PC-3 (cell line): ENCODE results near the gene ZFP3. TPM values are rescaled to one million over a fixed set of nuclear protein-coding genes. Genes with fewer than 3 reads are reported as not detected.
"Not testable (repeated sequence)": the region's sequence is repeated elsewhere in the genome, so short reads cannot be mapped to it uniquely, and the experiment has no call there.

Experiments used
- ATAC-seq: fragments of 200-7000 bp; cut with Tn5 transposase; 2 replicates; pipeline ENCODE4 v1.9.1; 2020; ENCODE audit warnings: mild to moderate bottlenecking, moderate library complexity
- BruUV-seq: library from RNA; stranded (reverse); fragments of 400-500 nt; replicated peaks from 2 replicates; lab custom pipeline; 2021; lab: Mats Ljungman, UMichigan
- CTCF ChIA-PET: fragments of 300-600 bp; sonication (Branson Sonifier 250); formaldehyde crosslinking; loops from one replicate; lab custom pipeline; 2022; ENCODE audit warnings: antibody characterized with exemption; lab: Charles Lee
- POLR2A ChIA-PET: fragments of 300-600 bp; sonication (Branson Sonifier 250); formaldehyde crosslinking; loops from one replicate; lab custom pipeline; 2022; ENCODE audit warnings: antibody characterized with exemption; ENCODE audit not compliant: unreplicated experiment; lab: Charles Lee
- DNase-seq: peaks from one replicate; pipeline ENCODE4 v3.0.0-alpha.2; 2015
- H2AFZ ChIP-seq: fragments of 300-600 bp; sonication (generic); 2 replicates; pipeline ENCODE4 v1.6.0; 2016; ENCODE audit warnings: antibody characterized with exemption, low read length
- H3F3A ChIP-seq: fragments of 300-600 bp; sonication (generic); one replicate; pipeline ENCODE4 v1.6.0; 2017; ENCODE audit warnings: antibody characterized with exemption, low read length, control low read depth, mild to moderate bottlenecking; ENCODE audit not compliant: unreplicated experiment
- H3K27ac ChIP-seq: fragments of 300-600 bp; sonication (generic); 2 replicates; pipeline ENCODE4 v1.5.1; 2016; ENCODE audit warnings: mild to moderate bottlenecking, low read length
- H3K27me3 ChIP-seq: fragments of 300-600 bp; sonication (generic); 2 replicates; pipeline ENCODE4 v1.6.1; 2016; ENCODE audit warnings: low read length, mixed read lengths
- H3K36me3 ChIP-seq: fragments of 300-600 bp; sonication (generic); 2 replicates; pipeline ENCODE4 v1.6.1; 2016; ENCODE audit warnings: low read depth, mixed run types, low read length, mixed read lengths
- H3K4me1 ChIP-seq: fragments of 300-600 bp; sonication (generic); 2 replicates; pipeline ENCODE4 v1.5.1; 2016; ENCODE audit warnings: low read length; ENCODE audit not compliant: insufficient read depth
- H3K4me2 ChIP-seq: fragments of 300-600 bp; sonication (generic); 2 replicates; pipeline ENCODE4 v1.6.0; 2016; ENCODE audit warnings: low read length
- H3K4me3 ChIP-seq: fragments of 300-600 bp; sonication (generic); 2 replicates; pipeline ENCODE4 v1.5.1; 2016; ENCODE audit warnings: mild to moderate bottlenecking, low read length, mixed read lengths
- H3K79me2 ChIP-seq: fragments of 300-600 bp; sonication (generic); 2 replicates; pipeline ENCODE4 v1.6.1; 2017; ENCODE audit warnings: low read length, mixed read lengths
- H3K9ac ChIP-seq: fragments of 300-600 bp; sonication (generic); 2 replicates; pipeline ENCODE4 v1.6.0; 2016; ENCODE audit warnings: mild to moderate bottlenecking, low read length
- H3K9me2 ChIP-seq: fragments of 300-600 bp; sonication (generic); replicated peaks from 2 replicates; pipeline ENCODE4 v1.6.1; 2016; ENCODE audit warnings: mixed run types, low read length, mixed read lengths
- H3K9me3 ChIP-seq: fragments of 300-600 bp; sonication (generic); 2 replicates; pipeline ENCODE4 v1.6.1; 2016; ENCODE audit warnings: low read length, mixed read lengths
- H4K20me1 ChIP-seq: fragments of 300-600 bp; sonication (generic); 2 replicates; pipeline ENCODE4 v1.6.1; 2016; ENCODE audit warnings: low read length, mixed read lengths
- EZH2 ChIP-seq: fragments of 300-600 bp; sonication (generic); IDR thresholded peaks from one replicate; pipeline ENCODE4 v1.6.1; 2017; ENCODE audit warnings: antibody characterized with exemption, mild to moderate bottlenecking, low read length; ENCODE audit not compliant: unreplicated experiment
- EZH2phosphoT487 ChIP-seq: fragments of 300-600 bp; sonication (generic); IDR thresholded peaks from 2 replicates; pipeline ENCODE4 v1.6.1; 2018; ENCODE audit warnings: mild to moderate bottlenecking, antibody characterized with exemption, low read length, borderline replicate concordance
- intact Hi-C: fragments of 100-400 bp; cut with micrococcal nuclease; formaldehyde crosslinking; loops from 2 replicates; pipeline ENCODE4 v1.9.0; 2023
- total RNA-seq: library from RNA; depleted of rRNA; stranded (reverse); fragments of >200 nt; gene quantifications from 2 replicates; pipeline ENCODE4 v1.2.3, GENCODE V29; 2014
- TF ChIP-seq, protein P1 (sequence below): fragments of 300-600 bp; sonication (generic); conservative IDR thresholded peaks from 2 replicates; pipeline ENCODE4 v1.5.1; 2017; ENCODE audit warnings: antibody characterized with exemption, low read depth, mild to moderate bottlenecking, low read length

ZFP3 gene
- total RNA-seq, 1 experiment from 2014 or later, result 0.84 TPM

DNA sequence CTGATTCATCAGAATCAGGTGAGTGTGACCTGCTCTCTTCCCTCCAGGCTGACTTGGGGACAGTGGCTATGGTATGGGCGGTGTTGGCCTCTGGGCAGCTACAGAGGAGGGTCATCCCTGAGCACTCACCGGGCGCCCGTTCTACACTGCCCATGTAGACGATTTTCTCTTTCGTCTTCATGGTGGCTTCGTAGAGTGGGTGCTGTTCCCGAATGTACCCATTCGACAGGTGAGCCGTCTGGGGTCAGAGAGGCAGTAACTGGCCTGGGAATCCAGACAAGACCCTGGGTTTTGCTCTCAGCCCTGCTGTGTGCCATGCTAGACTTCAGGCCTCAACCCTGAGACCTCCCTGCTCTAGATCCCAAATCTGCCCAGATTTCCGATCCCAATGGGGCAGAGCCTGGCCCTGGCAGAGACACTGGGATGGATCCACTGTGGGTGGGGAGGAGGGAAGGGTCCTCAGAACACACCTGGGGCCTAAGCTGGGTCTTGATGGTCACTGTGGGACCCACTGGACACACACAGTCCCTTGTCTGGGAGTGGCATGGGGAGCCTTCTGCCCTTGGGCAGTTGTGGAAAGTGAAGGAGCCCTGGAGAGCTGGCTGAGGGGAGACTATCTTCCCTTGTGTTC, 50.8 kb downstream of the ZFP3 start:
- ChIA-PET POLR2A (no interaction called here), CTCF (no interaction called here)
- Histone ChIP-seq H3K4me2 (no peak overlapping the region), H4K20me1 (no peaks in the 10 kb centered on the region), H3K4me1 (no peaks in the 10 kb centered on the region), H2AFZ (no peak overlapping the region), H3K9me3 (no peaks in the 10 kb centered on the region), H3K9ac (no peak overlapping the region), H3K9me2 (no peaks in the 10 kb centered on the region), H3K27ac (no peak overlapping the region), H3K36me3 (no peaks in the 10 kb centered on the region), H3K79me2 (no peaks in the 10 kb centered on the region), H3K27me3 (no peaks in the 10 kb centered on the region), H3K4me3 (no peak overlapping the region), H3F3A (no peaks in the 10 kb centered on the region)
- ATAC-seq (no peak), DNase-seq (no peak)
- TF ChIP-seq EZH2phosphoT487, result no peak
- TF ChIP-seq, protein P1, sequence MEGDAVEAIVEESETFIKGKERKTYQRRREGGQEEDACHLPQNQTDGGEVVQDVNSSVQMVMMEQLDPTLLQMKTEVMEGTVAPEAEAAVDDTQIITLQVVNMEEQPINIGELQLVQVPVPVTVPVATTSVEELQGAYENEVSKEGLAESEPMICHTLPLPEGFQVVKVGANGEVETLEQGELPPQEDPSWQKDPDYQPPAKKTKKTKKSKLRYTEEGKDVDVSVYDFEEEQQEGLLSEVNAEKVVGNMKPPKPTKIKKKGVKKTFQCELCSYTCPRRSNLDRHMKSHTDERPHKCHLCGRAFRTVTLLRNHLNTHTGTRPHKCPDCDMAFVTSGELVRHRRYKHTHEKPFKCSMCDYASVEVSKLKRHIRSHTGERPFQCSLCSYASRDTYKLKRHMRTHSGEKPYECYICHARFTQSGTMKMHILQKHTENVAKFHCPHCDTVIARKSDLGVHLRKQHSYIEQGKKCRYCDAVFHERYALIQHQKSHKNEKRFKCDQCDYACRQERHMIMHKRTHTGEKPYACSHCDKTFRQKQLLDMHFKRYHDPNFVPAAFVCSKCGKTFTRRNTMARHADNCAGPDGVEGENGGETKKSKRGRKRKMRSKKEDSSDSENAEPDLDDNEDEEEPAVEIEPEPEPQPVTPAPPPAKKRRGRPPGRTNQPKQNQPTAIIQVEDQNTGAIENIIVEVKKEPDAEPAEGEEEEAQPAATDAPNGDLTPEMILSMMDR, result no peak
- no peak for TF ChIP-seq EZH2
- no TSS peak for BruUV-seq
- intact Hi-C loops, result no loop called here

DNA sequence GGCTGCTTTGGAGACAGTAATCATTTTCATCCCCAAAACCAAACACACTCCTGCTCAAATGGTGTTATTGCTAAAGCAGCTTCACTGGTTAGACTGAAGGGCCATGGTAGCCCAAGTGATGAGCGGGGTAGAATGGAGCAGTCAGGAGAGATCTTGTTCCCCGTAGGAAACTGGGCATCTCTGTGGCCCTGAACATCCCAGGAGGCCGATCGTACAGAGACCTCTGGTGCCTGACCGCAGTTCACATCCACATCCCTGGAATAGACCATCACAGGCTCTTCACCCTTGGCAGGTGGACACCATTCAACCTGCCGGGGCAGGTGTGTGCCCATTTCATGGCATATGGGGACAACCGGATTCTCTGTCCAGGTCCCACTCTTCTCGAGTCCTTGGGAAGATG, 51.5 kb downstream of the ZFP3 start:
- H3K36me3 ChIP-seq, H3F3A ChIP-seq, H4K20me1 ChIP-seq, H3K4me1 ChIP-seq, ATAC-seq, H3K27me3 ChIP-seq, H3K4me3 ChIP-seq, CTCF ChIA-PET, H3K9ac ChIP-seq, H3K9me3 ChIP-seq, POLR2A ChIA-PET, H2AFZ ChIP-seq, H3K4me2 ChIP-seq, intact Hi-C loops, H3K79me2 ChIP-seq, H3K27ac ChIP-seq, H3K9me2 ChIP-seq, BruUV-seq, DNase-seq: not testable (repeated sequence)

DNA sequence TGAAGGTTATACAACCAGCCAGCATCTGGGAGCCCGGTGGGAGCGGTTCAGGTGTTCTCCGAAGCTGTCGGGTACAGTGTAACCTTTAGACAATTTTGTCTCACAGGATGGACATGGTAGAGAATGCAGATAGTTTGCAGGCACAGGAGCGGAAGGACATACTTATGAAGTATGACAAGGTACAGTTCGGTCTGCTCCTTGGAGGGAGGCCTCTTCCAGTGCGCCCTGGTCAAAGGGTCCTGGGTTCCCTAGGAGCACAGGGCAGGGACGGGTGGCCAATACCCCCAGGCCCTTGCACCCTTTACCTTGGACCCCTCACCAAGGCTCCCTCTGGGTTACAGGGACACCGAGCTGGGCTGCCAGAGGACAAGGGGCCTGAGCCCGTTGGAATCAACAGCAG, 52.0 kb downstream of the ZFP3 start:
- H3K9me3 ChIP-seq, H2AFZ ChIP-seq, H3K4me3 ChIP-seq, H3K27ac ChIP-seq, H3K9me2 ChIP-seq, POLR2A ChIA-PET, DNase-seq, CTCF ChIA-PET, ATAC-seq, intact Hi-C loops, H3K27me3 ChIP-seq, H3K36me3 ChIP-seq, H3F3A ChIP-seq, H4K20me1 ChIP-seq, H3K9ac ChIP-seq, H3K79me2 ChIP-seq, BruUV-seq, H3K4me1 ChIP-seq, H3K4me2 ChIP-seq: not testable (repeated sequence)

DNA sequence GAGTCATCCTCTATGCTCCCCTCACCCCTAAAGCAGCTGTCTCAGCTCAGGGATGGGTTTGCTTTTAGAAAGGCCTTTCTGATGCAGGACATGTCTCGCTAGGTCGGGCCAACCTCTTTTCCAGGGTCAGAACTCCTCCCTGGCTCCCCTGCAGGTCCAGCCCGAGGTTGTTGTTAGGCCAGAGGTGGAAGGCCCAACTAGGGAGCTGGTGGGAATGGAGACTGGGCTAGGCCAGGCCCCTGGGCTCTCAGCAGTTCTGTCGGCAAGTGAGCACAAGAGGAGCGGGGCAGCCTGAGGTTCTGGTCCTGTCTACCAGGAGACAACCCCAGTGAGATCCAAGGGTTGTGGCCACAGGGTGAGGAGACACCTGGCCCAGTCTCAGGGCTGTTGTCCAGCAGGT, 52.4 kb downstream of the ZFP3 start:
- H4K20me1 ChIP-seq, intact Hi-C loops, H2AFZ ChIP-seq, H3F3A ChIP-seq, BruUV-seq, POLR2A ChIA-PET, ATAC-seq, H3K79me2 ChIP-seq, H3K9me3 ChIP-seq, CTCF ChIA-PET, H3K4me3 ChIP-seq, H3K36me3 ChIP-seq, DNase-seq, H3K4me2 ChIP-seq, H3K4me1 ChIP-seq, H3K27ac ChIP-seq, H3K9ac ChIP-seq, H3K9me2 ChIP-seq, H3K27me3 ChIP-seq: not testable (repeated sequence)
